PFSK-1 (cell line): ENCODE data around the gene DTX1.

Source experiments
- FOXP2 ChIP-seq: optimal IDR thresholded peaks from 2 replicates; pipeline ENCODE3; 2011; ENCODE audit warnings: borderline replicate concordance, control low read depth, inconsistent platforms; ENCODE audit not compliant: insufficient read depth; ENCODE audit errors: extremely low read length, extremely low read depth
- POLR2AphosphoS5 ChIP-seq: IDR thresholded peaks from 2 replicates; pipeline ENCODE4 v1.6.1; 2012; ENCODE audit warnings: low read depth, mild to moderate bottlenecking, control low read depth, low read length, moderate library complexity
- REST ChIP-seq, 2 experiments: IDR thresholded peaks; 2 replicates each; pipeline versions ENCODE4 v1.6.1 to v1.8.0; 2011 to 2012; ENCODE audit warnings: low read depth in 2 of 2, low read length in 2 of 2, control low read depth in 1 of 2, inconsistent platforms in 1 of 2, mild to moderate bottlenecking in 1 of 2, moderate library complexity in 1 of 2; ENCODE audit not compliant: insufficient read depth in 1 of 2
- SIN3A ChIP-seq: IDR thresholded peaks from 2 replicates; pipeline ENCODE4 v1.6.1; 2012; ENCODE audit warnings: mild to moderate bottlenecking, low read length, moderate library complexity, borderline replicate concordance; ENCODE audit not compliant: insufficient read depth
- TAF1 ChIP-seq: IDR thresholded peaks from 2 replicates; pipeline ENCODE4 v1.6.1; 2012; ENCODE audit warnings: low read length, control low read depth, borderline replicate concordance; ENCODE audit not compliant: insufficient read depth

DTX1 gene

GRCh38 chr12:113087193-113087592 is 30.7 kb downstream of the DTX1 start:
- TF ChIP-seq FOXP2 (no peak), TAF1 (no peak), REST (IDR thresholded peaks at IDR 0.05; ENCODE audit: insufficient read depth in 1 of 2, low read depth in 2 of 2, low read length in 2 of 2) (no peak), SIN3A (no peak), POLR2AphosphoS5 (no peak)

GRCh38 chr12:113088037-113088436 is 31.5 kb downstream of the DTX1 start:
- TF ChIP-seq TAF1 (no peak), SIN3A (no peak), REST (IDR thresholded peaks at IDR 0.05; ENCODE audit: insufficient read depth in 1 of 2, low read depth in 2 of 2, low read length in 2 of 2) (no peak), POLR2AphosphoS5 (no peak), FOXP2 (no peak)

GRCh38 chr12:113088971-113089756 is 32.6 kb downstream of the DTX1 start:
- no peak for TF ChIP-seq TAF1
- no peak for TF ChIP-seq REST (IDR thresholded peaks at IDR 0.05; ENCODE audit: insufficient read depth in 1 of 2, low read depth in 2 of 2, low read length in 2 of 2)
- TF ChIP-seq SIN3A: no peak
- no peak for TF ChIP-seq POLR2AphosphoS5
- TF ChIP-seq FOXP2: no peak

GRCh38 chr12:113089839-113090238 is 33.3 kb downstream of the DTX1 start:
- no peak for TF ChIP-seq FOXP2
- no peak for TF ChIP-seq TAF1

- TF ChIP-seq REST (IDR thresholded peaks at IDR 0.05; ENCODE audit: insufficient read depth in 1 of 2, low read depth in 2 of 2, low read length in 2 of 2) (no peak), SIN3A (no peak), POLR2AphosphoS5 (no peak), FOXP2 (no peak), TAF1 (no peak)
Measured at GRCh38 chr12:113090740-113091139, 34.2 kb downstream of the DTX1 start.
